ENCODE results near the gene ITGA3. TPM values are rescaled to one million over a fixed set of nuclear protein-coding genes. Genes with fewer than 3 reads are reported as not detected.

The ITGA3 gene
- polyA plus RNA-seq, 2 of the 4 experiments (the other 2 are of a cell fraction) = 141 to 268 TPM

GRCh38 chr17:50098583-50098982 is 42.7 kb downstream of the ITGA3 start:
- H3K4me1 ChIP-seq = peaks cover 42% of the 10 kb centered on the region
- CTCF ChIA-PET = interaction anchor here (1.1 to 30.9 kb wide), 9 partner anchors 11 to 103 kb away, joined by 3 to 1356 read pairs (median 13); partner anchors contain the start of genes COL1A1, ITGA3, PPP1R9B and SAMD14
- no peak for ATAC-seq

GRCh38 chr17:50099003-50099402 is 43.1 kb downstream of the ITGA3 start:
- H3K27ac ChIP-seq = no peak overlapping the region
- POLR2A ChIA-PET = no interaction called here
- no peak overlapping the region for H3K4me2 ChIP-seq
- no peak overlapping the region for H3K4me3 ChIP-seq
- peaks cover 37% of the 10 kb centered on the region for H3K4me1 ChIP-seq
- ATAC-seq (no peak), FAIRE-seq (no peak), DNase-seq (ENCODE audit: low read depth in 1 of 2, low spot score in 1 of 2) (no peak)
- TF ChIP-seq CTCF (IDR thresholded peaks at IDR 0.05) = no peak
- no peak for TF ChIP-seq RCOR1 (IDR thresholded peaks at IDR 0.05; ENCODE audit: low read depth, low read length)
- TF ChIP-seq MYC (IDR thresholded peaks at IDR 0.05; ENCODE audit: borderline replicate concordance, low read length) = no peak
- TF ChIP-seq CEBPB (IDR thresholded peaks at IDR 0.05) = no peak
- no peak for TF ChIP-seq SREBF2 (IDR thresholded peaks at IDR 0.05)
- no peak for TF ChIP-seq HDAC2 (IDR thresholded peaks at IDR 0.05)
- TF ChIP-seq HOXA7 (CRISPR knock-in tag; IDR thresholded peaks at IDR 0.05) = no peak
- no peak for TF ChIP-seq KDM5A (IDR thresholded peaks at IDR 0.05)
- TF ChIP-seq BHLHE40 (IDR thresholded peaks at IDR 0.05; ENCODE audit: low read depth, low read length) = no peak
- TF ChIP-seq NR3C1 (IDR thresholded peaks at IDR 0.05) = no peak
- no peak for TF ChIP-seq REST (IDR thresholded peaks at IDR 0.05)
- TF ChIP-seq EHF (CRISPR knock-in tag; IDR thresholded peaks at IDR 0.05) = no peak
- TF ChIP-seq HOXB13 (CRISPR knock-in tag; IDR thresholded peaks at IDR 0.05; ENCODE audit: low read depth) = no peak
- TF ChIP-seq ATOH8 (CRISPR knock-in tag; IDR thresholded peaks at IDR 0.05; ENCODE audit: low read depth) = no peak
- TF ChIP-seq PHF8 (IDR thresholded peaks at IDR 0.05; ENCODE audit: borderline replicate concordance, low read depth) = no peak
- TF ChIP-seq PBX3 (IDR thresholded peaks at IDR 0.05) = no peak
- no peak for TF ChIP-seq USF2 (IDR thresholded peaks at IDR 0.05)
- TF ChIP-seq HEYL (CRISPR knock-in tag; IDR thresholded peaks at IDR 0.05) = no peak
- WGBS (ENCODE audit: missing lambda C conversion rate) = 74% methylated on average over 5 of the region's 5 CpGs
- CTCF ChIA-PET = interaction anchor here (0.7 to 30.9 kb wide), 9 partner anchors 12 to 101 kb away, joined by 3 to 1356 read pairs (median 12); partner anchors contain the start of genes ITGA3, PPP1R9B and SAMD14
- H3K9me3 ChIP-seq = no peaks in the 10 kb centered on the region

More at GRCh38 chr17:50098583-50098982, 42.7 kb downstream of the ITGA3 start:
- TF ChIP-seq EHMT2 (IDR thresholded peaks at IDR 0.05; ENCODE audit: low read depth) (no peak), HEYL (CRISPR knock-in tag; IDR thresholded peaks at IDR 0.05) (no peak), CHD2 (IDR thresholded peaks at IDR 0.05; ENCODE audit: low read length, partially characterized antibody) (no peak), BCL3 (IDR thresholded peaks at IDR 0.05) (no peak), RAD21 (conservative IDR thresholded peaks at IDR 0.05 in 1 of 2, IDR thresholded peaks at IDR 0.05 in 1 of 2) (no peak), ZC3H11A (IDR thresholded peaks at IDR 0.05) (no peak)
- 76% methylated on average over 4 of the region's 4 CpGs for WGBS (ENCODE audit: missing lambda C conversion rate)
- H3K9me3 ChIP-seq = no peaks in the 10 kb centered on the region
- H3K4me3 ChIP-seq = no peak overlapping the region
- DNase-seq (ENCODE audit: low read depth in 1 of 2, low spot score in 1 of 2) (no peak), FAIRE-seq (no peak)
- no peak overlapping the region for H3K27ac ChIP-seq
- no peak overlapping the region for H3K4me2 ChIP-seq
- POLR2A ChIA-PET = no interaction called here

Data from A549 (cell line).